Measurements from ENCODE around the gene ZXDC.

The ZXDC gene

DNA sequence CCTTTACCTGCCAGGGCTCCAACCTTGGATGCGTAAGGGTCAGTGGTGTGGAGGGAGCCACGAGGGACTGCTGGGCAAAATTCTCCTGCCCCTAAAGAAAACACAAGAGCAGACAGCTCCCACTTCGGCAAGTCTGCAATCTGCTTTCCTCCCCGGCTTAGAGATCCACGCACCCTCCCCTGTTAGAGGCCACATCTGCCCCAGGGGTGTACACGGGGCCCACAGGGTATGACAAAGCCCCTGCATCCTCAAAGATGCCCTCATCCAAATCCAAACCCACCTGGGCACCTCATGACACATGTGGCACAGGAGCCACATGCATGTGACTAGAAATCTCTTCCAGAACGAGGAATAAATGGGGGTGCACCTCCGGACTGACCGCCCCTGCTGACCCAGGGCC, 25.5 kb downstream of the ZXDC start:
- no peak for DNase-seq

- DNase-seq = no peak
Observed at GRCh38 chr3:126449621-126450051, 26.1 kb downstream of the ZXDC start.

DNA sequence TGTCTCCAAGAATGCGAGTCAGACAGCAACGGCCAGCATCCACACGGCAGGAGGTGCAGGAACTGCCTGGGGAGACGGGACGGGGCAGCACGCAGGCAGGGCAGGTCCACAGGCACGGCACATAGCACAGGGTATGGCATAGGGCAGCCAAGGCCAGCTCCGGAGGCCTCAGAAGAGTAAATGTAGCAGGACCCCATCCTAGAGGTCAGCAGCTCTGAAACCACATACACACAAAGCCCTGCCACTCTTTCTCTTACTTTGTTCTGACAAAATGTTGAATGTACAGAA, 26.9 kb downstream of the ZXDC start:
- no peak for DNase-seq

- no peak for DNase-seq
Observed at GRCh38 chr3:126448136-126448892, 27.4 kb downstream of the ZXDC start.

GRCh38 chr3:126447456-126448106, 28.1 kb downstream of the ZXDC start:
- DNase-seq = no peak

GRCh38 chr3:126446791-126447190, 28.9 kb downstream of the ZXDC start:
- no peak for DNase-seq

DNA sequence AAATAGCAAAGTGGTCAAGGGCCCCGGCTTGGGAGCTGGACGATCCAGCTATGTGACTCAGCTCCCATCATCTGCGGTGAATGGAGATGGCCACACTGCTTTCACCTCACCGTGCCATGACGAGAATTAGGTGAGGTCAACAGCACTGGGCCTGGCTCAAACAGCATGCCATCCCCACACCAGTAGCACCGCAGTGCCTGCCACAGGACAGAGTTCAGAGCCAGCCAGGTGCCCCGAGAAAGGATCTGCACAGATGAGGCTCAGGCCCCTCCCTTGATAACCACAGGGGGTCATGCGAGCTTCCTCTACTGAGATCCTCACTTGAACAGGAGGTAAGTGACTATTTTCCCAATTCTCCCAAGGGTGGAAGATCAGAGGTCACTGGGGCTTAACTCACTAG, 29.4 kb downstream of the ZXDC start:
- DNase-seq = no peak

DNA sequence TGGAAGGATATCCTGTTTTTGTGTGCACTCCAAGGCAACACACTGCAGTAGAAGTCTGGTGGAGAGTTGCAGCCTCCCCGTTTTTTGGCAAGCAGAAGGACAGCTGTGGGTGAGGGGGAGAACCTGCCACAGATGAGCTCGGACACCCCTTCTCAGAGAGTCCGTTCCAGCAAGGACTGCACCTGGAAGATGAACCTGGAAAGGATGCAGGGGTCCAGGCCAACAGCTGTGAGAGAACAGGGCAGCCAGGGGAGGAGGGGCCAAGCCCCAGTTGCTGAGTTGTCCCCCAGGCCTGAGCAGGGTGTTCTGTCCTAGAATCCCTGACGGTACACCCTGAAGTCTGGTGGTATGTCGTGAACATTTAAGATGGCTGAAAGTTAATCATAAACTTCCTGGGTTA, 30.2 kb downstream of the ZXDC start:
- DNase-seq = no peak

- DNase-seq = no peak
Observed at GRCh38 chr3:126442856-126443242, 32.8 kb downstream of the ZXDC start.

GRCh38 chr3:126442094-126442855, 33.4 kb downstream of the ZXDC start:
- DNase-seq = no peak

- no peak for DNase-seq
Observed at GRCh38 chr3:126441256-126441880, 34.3 kb downstream of the ZXDC start.

DNA sequence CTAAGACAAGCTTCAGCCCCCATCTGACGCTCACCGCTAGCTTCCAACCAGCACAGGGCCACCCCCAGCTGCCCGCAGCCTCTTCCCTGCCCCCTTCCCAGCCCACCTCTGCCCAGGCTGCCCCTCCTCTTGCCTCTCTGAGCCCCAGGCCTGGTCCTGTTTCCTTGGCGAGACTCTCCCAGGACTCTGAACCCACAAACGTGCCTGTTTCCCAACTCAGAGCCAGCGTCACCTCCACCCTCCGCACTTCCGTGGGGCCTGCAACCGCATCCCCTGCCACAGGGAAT, 35.0 kb downstream of the ZXDC start:
- DNase-seq = no peak

DNA sequence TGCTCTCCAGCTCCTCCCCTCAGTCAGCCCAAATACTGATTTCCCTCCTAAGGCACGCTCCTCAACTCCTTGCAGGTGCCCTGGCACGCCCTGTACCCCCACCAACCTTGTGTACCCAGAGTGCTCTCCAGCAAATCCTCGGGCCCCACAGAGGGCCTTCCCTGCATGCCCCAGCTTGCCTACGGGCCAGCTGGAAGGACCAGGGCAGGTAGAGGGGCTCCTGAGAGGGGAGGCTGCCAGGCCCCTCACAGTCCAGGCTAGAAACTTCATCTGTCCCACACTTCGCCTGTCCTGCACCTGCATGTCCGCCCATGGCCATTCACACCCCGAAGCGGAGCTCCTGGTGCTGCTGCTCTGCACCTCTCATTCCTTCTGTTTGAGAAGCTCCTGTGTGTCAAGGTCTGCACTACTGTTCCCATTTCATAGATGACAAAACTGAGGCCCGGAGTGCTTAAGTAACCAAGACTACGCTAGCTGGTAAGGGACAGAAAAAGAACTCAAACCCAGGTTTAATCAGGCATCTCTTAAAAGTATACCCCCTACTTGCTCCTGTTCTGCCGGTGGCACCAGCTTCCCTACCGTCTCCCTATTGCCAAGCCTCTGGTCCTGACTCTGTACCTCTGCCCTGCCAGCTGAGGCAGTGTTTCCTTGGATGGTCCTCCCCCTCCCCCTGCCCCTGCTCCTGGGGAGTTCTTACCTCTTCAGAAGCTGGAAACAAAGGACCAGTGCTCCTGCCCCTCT, 35.6 kb downstream of the ZXDC start:
- DNase-seq = no peak

DNA sequence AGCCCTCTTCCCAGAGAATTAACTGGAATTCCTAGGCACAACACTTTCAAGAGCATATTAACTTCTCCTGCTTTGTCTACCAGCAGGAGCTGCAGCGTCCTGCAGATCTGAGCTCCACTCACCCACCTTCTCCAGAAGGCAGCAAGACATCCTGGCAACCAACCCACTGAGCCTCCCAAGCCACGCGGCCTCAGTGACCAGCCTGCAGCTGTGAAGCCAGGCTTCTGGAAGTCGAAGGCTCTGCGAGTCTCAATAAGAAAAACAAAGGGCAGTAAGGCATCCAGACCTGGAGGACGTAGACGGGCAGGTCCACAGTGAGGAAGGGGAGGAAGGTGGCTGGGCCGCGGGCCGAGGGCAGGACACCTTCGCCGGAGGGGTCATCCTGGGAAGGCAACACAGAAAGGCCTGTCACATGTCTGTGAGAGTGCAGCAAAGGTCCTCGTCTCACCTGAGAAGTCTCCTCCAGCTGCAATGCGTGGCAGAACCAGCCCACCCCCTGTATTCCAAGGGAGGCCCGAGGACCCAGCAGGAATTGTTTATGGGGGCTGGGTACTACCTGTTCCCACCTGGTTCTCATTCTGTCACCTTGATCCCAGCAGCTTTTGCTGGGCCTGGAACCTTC, 36.2 kb downstream of the ZXDC start:
- no peak for DNase-seq

- DNase-seq = no peak
Observed at GRCh38 chr3:126438746-126439145, 36.9 kb downstream of the ZXDC start.

DNA sequence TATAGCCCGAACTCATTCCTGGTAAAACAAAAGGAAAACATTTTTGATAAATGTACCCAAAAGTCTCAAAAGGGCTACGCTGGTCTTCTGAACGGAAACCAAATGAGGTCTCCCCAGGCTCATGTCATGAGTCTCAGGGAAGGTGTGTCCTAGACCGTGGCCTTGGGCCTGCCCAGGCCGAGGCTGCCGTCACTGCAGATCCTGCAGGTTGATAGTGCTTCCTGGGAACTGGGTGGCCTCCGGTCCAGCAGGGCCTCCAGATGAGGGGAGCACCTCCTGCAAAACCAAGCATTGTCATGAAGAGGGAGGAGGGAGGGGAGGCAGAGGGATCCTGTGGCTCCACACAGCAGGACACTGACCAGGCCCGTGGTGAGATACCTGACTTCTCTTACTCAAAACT, 37.5 kb downstream of the ZXDC start:
- no peak for DNase-seq

DNA sequence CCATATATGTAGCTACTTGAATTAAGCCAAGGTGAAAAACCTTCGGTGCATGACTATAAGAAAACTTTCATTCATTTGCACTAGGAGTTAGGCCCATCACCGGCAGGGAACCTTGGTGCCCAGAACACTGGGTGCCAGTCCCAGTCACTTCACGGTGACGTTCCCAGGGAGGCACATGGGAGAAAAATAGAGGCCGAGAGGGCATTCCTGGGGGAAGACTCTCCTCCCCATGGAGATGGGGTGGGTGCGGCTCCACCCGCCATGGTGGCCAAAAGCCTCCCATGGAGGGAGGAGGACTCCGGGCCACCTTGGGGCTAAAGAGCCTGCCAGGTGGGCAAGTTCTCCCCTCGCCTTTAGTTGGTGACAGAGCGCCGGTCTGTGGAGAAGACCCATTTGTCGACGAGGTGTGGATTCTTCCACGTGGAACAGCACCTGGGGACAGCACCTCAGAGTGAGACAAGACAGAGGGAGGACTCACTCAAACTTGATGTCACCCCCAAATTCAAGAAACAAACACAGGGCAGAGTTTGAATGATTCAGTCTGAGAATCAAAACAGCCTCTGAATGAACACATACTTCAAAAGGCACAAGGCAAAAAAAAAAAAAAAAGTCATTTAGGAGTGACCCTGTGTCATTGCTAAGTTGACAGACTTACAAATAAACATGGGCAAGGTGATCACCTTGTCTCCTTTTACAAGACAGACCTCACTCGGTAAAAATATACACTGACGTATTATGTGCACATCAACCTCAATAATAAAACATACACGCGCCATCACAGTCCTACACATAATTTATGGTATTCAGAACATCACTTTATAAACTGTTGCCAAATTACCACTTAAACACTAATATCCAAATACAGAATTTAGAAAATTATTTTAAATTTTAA, 38.6 kb downstream of the ZXDC start:
- DNase-seq = no peak

DNA sequence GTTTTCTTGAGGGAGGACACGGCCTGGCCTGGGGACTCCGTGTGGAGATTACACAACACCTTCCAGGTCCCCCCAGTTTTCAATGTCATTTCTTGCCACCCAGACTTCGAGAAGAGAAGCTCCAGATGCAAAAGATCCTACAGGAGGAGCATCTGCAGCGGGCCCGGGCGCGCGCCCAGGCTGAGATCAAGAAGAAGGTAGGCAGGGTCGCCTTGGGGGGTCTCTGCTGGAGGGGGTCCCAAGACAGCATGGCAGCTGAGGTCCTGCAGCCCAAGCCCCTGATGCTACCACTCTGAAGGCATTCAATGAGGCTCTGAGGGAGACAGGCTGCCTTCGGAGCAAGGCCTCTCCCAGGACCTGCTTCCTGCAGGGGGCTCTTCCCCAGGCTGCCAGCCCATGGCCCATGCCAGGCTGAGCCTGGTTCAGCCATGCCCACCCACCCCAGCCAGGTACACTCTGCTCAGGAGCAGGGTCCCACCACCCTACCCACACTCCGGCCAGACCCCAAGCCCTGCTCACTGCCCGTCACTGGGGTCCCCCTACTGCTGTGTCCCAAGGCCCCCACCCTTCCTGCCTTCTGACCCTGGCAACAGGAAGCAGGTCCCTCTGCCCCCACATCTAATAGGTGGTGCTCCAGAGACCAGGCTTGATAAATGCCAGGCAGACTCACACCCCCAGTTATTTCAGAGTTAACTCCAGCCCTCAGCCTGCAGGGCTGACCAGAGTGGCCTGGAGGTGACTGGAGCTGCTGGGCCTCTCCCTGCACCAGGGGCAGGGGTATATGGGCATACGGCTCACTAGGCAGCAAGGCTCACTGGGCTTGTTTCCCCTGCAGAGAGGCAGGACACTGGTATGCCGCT, 40.0 kb downstream of the ZXDC start:
- DNase-seq = no peak

- DNase-seq = no peak
Observed at GRCh38 chr3:126434931-126435411, 40.7 kb downstream of the ZXDC start.

DNA sequence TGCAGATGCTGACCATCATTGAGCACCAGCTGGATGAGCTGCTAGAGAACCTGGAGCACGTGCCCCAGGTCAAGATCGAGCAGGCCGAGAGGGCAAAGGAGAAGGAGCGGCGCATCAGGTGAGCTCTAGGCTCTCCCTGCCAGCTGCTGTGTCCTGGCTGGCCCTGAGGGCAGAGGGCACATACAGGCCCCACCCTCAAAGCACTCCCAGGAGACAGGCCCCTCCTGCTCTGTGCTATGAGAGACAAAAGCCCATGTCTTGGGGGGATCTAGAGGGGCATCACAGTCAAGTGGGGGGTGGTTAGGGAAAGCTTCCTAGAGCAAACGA, 41.5 kb downstream of the ZXDC start:
- no peak for DNase-seq
